Transverse colon (tissue), 4 donors: Measurements from ENCODE around the gene SPESP1. TPM values are rescaled to one million over a fixed set of nuclear protein-coding genes. Genes with fewer than 3 reads are reported as not detected.

ENCODE experiments used
- DNase-seq: peaks from one replicate; pipeline ENCODE4 v3.0.0-alpha.2; 2019
- H3K27ac ChIP-seq, 4 donors: fragments of 200-600 bp; sonication (generic); 2 replicates each; pipeline ENCODE4 v1.5.1; 2016 to 2018; ENCODE audit warnings: inconsistent platforms in 4 of 4
- H3K27me3 ChIP-seq: fragments of 200-600 bp; sonication (generic); 2 replicates; pipeline ENCODE4 v1.5.1; 2017; ENCODE audit warnings: inconsistent platforms
- H3K36me3 ChIP-seq, 4 donors: fragments of 200-600 bp; sonication (generic); 2 replicates each; pipeline ENCODE4 v1.5.1; 2017 to 2019; ENCODE audit warnings: inconsistent platforms in 4 of 4
- H3K4me1 ChIP-seq, 4 donors: fragments of 200-600 bp; sonication (generic); 2 replicates each; pipeline ENCODE4 v1.5.1; 2017 to 2020; ENCODE audit warnings: inconsistent platforms in 4 of 4
- H3K4me3 ChIP-seq, 4 donors: fragments of 200-600 bp; sonication (generic); 1 replicate in 1 of 4; 2 replicates in 3 of 4; pipeline versions ENCODE4 v1.5.1 to v1.6.1; 2017 to 2019; ENCODE audit warnings: inconsistent platforms in 4 of 4
- H3K9me3 ChIP-seq, 2 donors: fragments of 200-600 bp; sonication (generic); 2 replicates each; pipeline ENCODE4 v1.5.1; 2017 to 2019; ENCODE audit warnings: inconsistent platforms in 2 of 2
- CTCF ChIP-seq, 5 experiments: fragments of 200-600 bp in 3 of 5; fragments of 450-650 bp in 2 of 5; sonication (generic) in 3 of 5; IDR thresholded peaks; 1 replicate in 2 of 5; 2 replicates in 3 of 5; pipeline ENCODE4 v1.5.1; 2016 to 2017; ENCODE audit warnings: antibody characterized with exemption in 5 of 5, inconsistent platforms in 3 of 5, mild to moderate bottlenecking in 2 of 5, moderate library complexity in 1 of 5
- EP300 ChIP-seq: sonication (generic); formaldehyde crosslinking; IDR thresholded peaks from one replicate; pipeline ENCODE4 v1.6.1; 2017; ENCODE audit warnings: antibody characterized with exemption, low read depth
- POLR2A ChIP-seq: fragments of 450-650 bp; IDR thresholded peaks from one replicate; pipeline ENCODE4 v1.6.1; 2016; ENCODE audit warnings: antibody characterized with exemption, mild to moderate bottlenecking, moderate library complexity
- POLR2AphosphoS5 ChIP-seq, 3 donors: sonication (generic); formaldehyde crosslinking; IDR thresholded peaks; one replicate each; pipeline ENCODE4 v1.6.1; 2016; ENCODE audit warnings: antibody characterized with exemption in 3 of 3
- WGBS, 2 donors: methylation state at CpG; one replicate each; pipeline ENCODE4 v1.1.5; 2018; ENCODE audit warnings: low coverage in 1 of 2; 5-methylcytosine and 5-hydroxymethylcytosine counted together
- in situ Hi-C, 4 donors: fragments of 200-750 bp; cut with MboI; loops; one replicate each; pipeline versions ENCODE4 v1.15.0 to v1.15.1; 2017; ENCODE audit warnings: low sequenced_read_pairs in 3 of 4, low pct_ligation_motif_present in 1 of 4, low pct_unique_long_range_greater_than_20kb in 1 of 4
- intact Hi-C: fragments of 100-400 bp; cut with DNase I; formaldehyde crosslinking; loops from one replicate; pipeline ENCODE4 v1.15.1; 2023; ENCODE audit warnings: low total_unique reads
- total RNA-seq, 4 donors: library from RNA; depleted of rRNA; stranded (reverse); fragments of >200 nt; gene quantifications; one replicate each; pipeline ENCODE4 v1.1.0, GENCODE V29; 2016

Gene SPESP1
- total RNA-seq, 4 donors from 2014 or later = 1.5 to 2.5 TPM; not detected in 2

- no peaks in the 10 kb centered on the region for H3K27me3 ChIP-seq
- no peaks in the 10 kb centered on the region for H3K9me3 ChIP-seq
- in situ Hi-C loops = no loop called here
- H3K4me1 ChIP-seq = no peaks in the 10 kb centered on the region
- no peak overlapping the region for H3K27ac ChIP-seq
- intact Hi-C loops = no loop called here
- DNase-seq = no peak
- no peak for TF ChIP-seq CTCF (IDR thresholded peaks at IDR 0.05)
- no peak for TF ChIP-seq POLR2A
- no peak for TF ChIP-seq POLR2AphosphoS5 (IDR thresholded peaks at IDR 0.05)
- no peak for TF ChIP-seq EP300
- no peak overlapping the region for H3K4me3 ChIP-seq
- 81 to 100% methylated on average over 1 to 2 of the region's 2 CpGs for WGBS, 2 donors
- H3K36me3 ChIP-seq = no peaks in the 10 kb centered on the region
Measured at GRCh38 chr15:68994149-68994548, 63.8 kb downstream of the SPESP1 start.

DNA sequence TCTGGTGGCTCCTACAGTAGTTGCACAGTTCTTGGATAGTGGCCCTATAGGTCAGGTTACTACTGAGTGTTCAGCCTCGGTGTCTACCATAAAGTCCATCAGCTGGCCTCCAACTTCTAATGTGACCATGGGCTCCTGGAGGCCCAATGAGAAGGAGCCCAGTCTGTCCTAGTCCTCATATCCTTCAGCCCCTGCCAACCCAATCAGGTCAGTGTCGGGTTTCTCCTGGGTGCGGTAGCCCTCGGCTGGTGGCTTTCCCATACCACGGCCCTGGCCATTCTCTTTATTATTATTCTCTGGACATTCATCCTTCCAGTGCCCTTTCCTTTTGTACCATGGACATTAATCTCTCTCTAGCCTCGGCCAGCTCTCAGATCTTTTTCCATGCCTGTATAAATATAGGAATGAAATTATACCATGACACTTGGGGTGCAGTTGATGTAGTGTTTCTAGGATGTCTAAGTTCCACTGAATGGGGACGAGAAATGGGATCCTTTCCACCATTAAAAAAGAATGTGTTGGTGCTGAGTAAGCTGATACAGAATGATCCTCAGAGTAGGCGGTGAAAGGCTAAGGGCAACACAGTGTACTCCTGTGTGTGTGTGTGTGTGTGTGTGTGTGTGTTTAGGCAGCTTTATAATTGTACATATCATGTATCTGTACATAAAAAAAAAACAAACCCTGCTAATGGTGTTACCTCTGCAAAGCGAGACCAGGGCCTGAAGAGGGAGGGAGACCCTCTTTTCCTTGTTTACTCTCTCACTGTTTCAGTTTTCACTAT lies 64.8 kb downstream of the SPESP1 start:
- Histone ChIP-seq H3K4me3 (no peak overlapping the region), H3K36me3 (no peaks in the 10 kb centered on the region), H3K27me3 (no peaks in the 10 kb centered on the region), H3K9me3 (no peaks in the 10 kb centered on the region), H3K27ac (no peak overlapping the region), H3K4me1 (no peaks in the 10 kb centered on the region)
- in situ Hi-C loops = no loop called here
- intact Hi-C loops = no loop called here
- TF ChIP-seq POLR2AphosphoS5 (IDR thresholded peaks at IDR 0.05) = no peak
- no peak for TF ChIP-seq POLR2A
- TF ChIP-seq EP300 = no peak
- TF ChIP-seq CTCF (IDR thresholded peaks at IDR 0.05) = no peak
- 73 to 83% methylated on average over 3 to 9 of the region's 9 CpGs for WGBS, 2 donors
- no peak for DNase-seq

Other genes with a start within 250 kb of the SPESP1 start
- 10 to 100 TPM; 23.9 to 92.7 (median 69.4) TPM for gene ANP32A, start 109.6 kb upstream of the SPESP1 start, total RNA-seq
- under 1 TPM in 1 of 4 donors, not detected in 3; 0.27 TPM for gene NOX5, start 84.2 kb downstream of the SPESP1 start, total RNA-seq
- 10 to 100 TPM in 3 of 4 donors, 1 to 10 TPM in 1; 7.9 to 38.1 (median 25.4) TPM for gene GLCE, start 230.1 kb downstream of the SPESP1 start, total RNA-seq